Sigmoid colon (tissue), 4 donors: ENCODE results near the gene RIPOR3.

Experiments
- CTCF ChIP-seq, 4 experiments: fragments of 450-650 bp in 3 of 4; fragments of 200-600 bp in 1 of 4; IDR thresholded peaks; one replicate each; pipeline ENCODE4 v1.5.1; 2016 to 2019; ENCODE audit warnings: antibody characterized with exemption in 4 of 4, mild to moderate bottlenecking in 3 of 4, moderate library complexity in 2 of 4
- EP300 ChIP-seq, 4 donors: sonication (generic); formaldehyde crosslinking; IDR thresholded peaks; one replicate each; pipeline ENCODE4 v1.6.1; 2017; ENCODE audit warnings: antibody characterized with exemption in 4 of 4
- POLR2A ChIP-seq, 2 donors: fragments of 450-650 bp; IDR thresholded peaks; one replicate each; pipeline ENCODE4 v1.6.1; 2016; ENCODE audit warnings: antibody characterized with exemption in 2 of 2, mild to moderate bottlenecking in 2 of 2, moderate library complexity in 2 of 2
- POLR2AphosphoS5 ChIP-seq, 4 donors: sonication (generic); formaldehyde crosslinking; IDR thresholded peaks; one replicate each; pipeline ENCODE4 v1.6.1; 2017; ENCODE audit warnings: antibody characterized with exemption in 4 of 4

DNA sequence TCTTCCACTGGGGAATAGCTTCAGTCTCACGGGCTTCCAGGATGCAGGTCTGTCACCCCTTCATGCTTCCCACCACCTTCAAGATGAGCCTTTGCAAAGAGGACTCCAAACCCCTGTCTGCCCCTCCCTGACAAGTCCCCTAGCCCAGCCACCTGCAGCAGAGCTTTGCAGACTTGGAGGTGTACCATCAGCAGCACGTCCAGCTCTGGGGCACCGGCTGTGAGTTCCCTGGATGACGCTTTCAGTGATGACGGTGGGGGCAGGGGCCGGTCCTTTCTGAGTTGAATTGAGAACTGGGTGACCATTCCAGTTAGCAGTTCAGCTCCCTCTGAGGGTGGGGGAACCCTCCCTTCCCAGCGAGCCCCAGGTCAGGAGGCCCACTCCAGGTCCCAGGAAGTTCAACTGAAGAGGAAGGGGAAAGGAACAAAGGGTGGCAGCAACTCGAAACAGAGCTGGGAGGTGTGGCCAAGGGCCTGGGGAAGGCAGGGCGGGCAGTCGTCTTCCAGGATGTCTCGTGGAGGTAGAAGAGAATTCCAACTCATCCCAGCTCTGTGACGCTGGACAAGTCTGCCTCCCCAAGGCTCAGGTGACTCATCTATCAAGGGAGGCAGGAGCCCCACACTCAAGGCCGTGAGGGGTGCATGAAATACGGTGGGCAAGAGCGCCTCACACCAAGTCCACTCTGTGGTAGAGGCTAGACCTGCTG, 95.2 kb downstream of the RIPOR3 start:
- TF ChIP-seq CTCF (IDR thresholded peaks at IDR 0.05) (no peak), POLR2AphosphoS5 (IDR thresholded peaks at IDR 0.05) (no peak), POLR2A (IDR thresholded peaks at IDR 0.05) (no peak), EP300 (IDR thresholded peaks at IDR 0.05) (no peak)
